ES-I3 (cell line): ENCODE results near the gene COL20A1.

Experiments
- H3K36me3 ChIP-seq: 2 replicates; pipeline ENCODE4 v1.6.1; 2013; ENCODE audit warnings: mild to moderate bottlenecking, low read length, control low read depth, moderate library complexity; ENCODE audit not compliant: insufficient read depth
- H3K4me1 ChIP-seq: 2 replicates; pipeline ENCODE4 v1.6.1; 2013; ENCODE audit warnings: mild to moderate bottlenecking, control low read depth, low read length; ENCODE audit not compliant: insufficient read depth
- H3K9ac ChIP-seq: 2 replicates; pipeline ENCODE4 v1.6.1; 2013; ENCODE audit warnings: low read depth, mild to moderate bottlenecking, low read length, moderate library complexity
- H3K9me3 ChIP-seq: 2 replicates; pipeline ENCODE4 v1.6.1; 2013; ENCODE audit warnings: mild to moderate bottlenecking, low read length, moderate library complexity; ENCODE audit not compliant: control insufficient read depth, insufficient read depth

Gene COL20A1

DNA sequence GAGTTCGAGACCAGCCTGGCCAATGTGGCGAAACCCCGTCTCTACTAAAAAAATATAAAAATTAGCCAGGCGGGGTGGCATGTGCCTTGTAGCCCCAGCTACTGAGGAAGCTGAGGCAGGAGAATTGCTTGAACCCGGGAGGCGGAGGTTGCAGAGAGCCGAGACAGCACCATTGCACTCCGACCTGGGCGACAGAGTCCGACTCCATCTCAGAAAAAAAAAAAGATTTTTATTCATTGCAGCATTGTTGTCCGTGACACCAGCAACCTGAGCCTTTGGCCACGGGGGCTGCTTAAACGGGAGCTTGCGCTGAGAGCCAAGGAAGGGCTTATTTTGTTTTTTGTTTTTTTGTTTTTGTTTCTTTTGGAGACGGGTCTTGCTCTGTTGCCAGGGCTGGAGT lies 13.1 kb upstream of the COL20A1 start:
- Histone ChIP-seq H3K4me1 (no peaks in the 10 kb centered on the region), H3K36me3 (peaks cover 21% of the 10 kb centered on the region; the same call in 1 of the 2 replicates), H3K9me3 (no peaks in the 10 kb centered on the region), H3K9ac (no peak overlapping the region)

DNA sequence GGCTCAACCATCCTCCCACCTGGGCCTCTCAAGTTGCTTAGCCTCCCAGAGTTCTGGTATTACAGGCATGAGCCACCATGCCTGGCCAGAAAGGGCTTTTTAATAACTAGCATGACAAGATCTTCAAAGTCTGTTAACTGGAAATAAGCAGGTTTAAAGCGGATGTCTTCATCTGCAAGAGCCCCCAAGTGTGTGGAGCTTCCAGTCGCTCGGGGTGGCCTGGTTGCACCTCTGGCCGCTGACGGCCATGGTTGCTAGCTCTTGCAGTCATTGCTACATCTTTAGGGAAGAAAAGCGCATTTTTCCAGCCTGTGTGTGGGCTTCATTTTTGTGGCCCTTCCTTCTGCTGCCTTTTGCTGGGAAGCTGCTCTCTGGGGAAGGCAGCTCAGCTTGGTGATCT lies 12.6 kb upstream of the COL20A1 start:
- Histone ChIP-seq H3K36me3 (peaks cover 21% of the 10 kb centered on the region; the same call in 1 of the 2 replicates), H3K9me3 (no peaks in the 10 kb centered on the region), H3K9ac (no peak overlapping the region), H3K4me1 (no peaks in the 10 kb centered on the region)

DNA sequence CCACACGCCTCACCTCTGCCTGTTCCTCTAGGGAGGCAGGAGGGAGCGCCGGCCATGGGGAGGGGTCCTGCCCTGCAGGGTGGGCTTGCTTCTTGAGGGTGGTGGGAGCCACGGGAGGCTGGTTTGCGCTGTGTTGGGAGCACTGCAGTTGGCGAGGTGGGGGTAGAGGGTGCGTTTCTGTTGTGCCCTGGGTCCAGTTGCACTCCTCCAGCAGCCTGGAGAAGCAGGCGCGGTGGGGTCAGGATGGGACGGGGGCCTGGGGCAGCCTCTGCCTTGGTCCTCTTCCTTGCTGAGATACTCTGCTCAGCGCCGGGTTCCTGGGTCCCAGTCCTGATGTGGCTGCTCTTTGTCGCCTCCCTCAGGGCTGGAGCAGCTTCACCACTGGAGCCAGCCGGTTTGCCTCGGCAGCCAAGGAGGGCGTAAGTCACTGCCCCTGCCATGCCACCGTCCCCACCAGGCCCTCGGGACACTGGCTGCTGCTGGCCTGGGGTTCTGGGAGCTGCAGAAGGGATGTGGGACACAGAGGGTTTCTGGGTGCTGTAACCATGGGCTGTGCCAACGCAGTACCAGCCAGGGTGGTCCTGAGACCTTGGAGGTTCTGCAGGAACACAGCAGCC lies 11.9 kb upstream of the COL20A1 start:
- peaks cover 17% of the 10 kb centered on the region; the same call in 1 of the 2 replicates for H3K36me3 ChIP-seq
- no peaks in the 10 kb centered on the region for H3K4me1 ChIP-seq
- no peaks in the 10 kb centered on the region for H3K9me3 ChIP-seq
- no peak overlapping the region for H3K9ac ChIP-seq

DNA sequence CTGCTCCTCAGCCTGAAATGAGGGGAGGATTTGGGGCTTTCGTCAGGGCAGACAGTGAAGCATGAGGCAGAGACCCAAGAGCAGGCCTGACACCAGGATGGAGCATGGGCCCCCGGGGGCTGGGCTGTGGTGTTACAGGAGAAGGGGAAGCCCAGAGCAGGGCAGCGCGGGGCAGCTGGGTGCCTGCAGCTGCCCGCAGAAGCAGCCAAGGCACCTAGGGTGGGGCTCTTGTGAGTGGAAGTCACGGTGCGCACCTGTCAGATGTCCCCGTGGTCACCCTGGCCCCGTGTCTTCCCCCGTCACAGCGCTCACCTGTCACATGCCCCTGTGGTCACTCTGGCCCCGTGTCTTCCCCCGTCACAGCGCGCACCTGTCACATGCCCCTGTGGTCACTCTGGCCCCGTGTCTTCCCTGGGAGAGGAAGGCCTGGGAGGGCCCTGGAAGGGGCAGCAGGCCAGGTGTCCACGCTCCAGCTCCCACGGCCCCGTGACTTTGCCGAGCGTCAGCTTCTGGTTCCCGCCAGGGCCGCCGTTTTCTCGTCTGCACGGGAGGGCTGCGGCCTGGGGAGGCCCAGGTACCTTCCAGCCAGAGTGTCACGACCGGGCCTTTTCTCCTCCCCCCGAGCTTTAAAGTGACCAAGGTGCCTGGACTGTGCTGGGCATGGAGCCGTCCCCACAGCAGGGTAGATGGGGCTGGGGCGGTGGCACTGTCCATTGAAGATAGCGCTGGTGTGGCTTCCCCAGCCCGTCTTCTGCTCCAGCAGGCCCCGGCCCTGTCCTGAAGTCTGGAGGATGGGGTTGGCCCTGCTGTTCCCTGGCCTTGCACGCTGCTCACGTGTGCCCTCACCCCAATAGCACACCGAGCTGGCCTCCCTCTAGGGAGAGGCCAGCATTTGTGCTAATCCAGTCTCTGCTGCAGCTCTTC lies 11.0 kb upstream of the COL20A1 start:
- Histone ChIP-seq H3K9me3 (no peaks in the 10 kb centered on the region), H3K36me3 (peaks cover 9% of the 10 kb centered on the region; the same call in 1 of the 2 replicates), H3K9ac (no peak overlapping the region), H3K4me1 (no peaks in the 10 kb centered on the region)

DNA sequence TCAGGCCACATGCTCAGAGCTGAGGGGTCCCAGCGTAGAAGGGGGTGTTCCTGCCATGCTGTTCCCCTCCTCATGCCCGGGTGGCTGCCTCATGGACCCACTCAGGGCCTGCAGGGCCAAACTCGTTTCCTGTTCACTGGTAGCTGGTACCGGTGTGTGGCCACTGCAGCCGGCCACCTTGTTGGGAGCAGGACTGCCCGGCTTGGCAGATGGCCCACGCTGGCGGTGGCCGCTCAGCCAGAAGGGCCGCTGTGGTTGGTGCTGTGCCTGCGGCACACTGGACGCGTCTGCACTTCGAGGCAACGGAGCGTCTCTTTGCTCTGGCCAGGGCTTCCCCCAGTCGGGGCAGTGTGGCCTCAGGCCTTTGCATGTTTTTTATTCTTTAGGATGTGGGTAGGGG lies 10.0 kb upstream of the COL20A1 start:
- no peaks in the 10 kb centered on the region for H3K4me1 ChIP-seq
- H3K9ac ChIP-seq: no peak overlapping the region
- peaks cover 9% of the 10 kb centered on the region; the same call in 1 of the 2 replicates for H3K36me3 ChIP-seq
- H3K9me3 ChIP-seq: no peaks in the 10 kb centered on the region

DNA sequence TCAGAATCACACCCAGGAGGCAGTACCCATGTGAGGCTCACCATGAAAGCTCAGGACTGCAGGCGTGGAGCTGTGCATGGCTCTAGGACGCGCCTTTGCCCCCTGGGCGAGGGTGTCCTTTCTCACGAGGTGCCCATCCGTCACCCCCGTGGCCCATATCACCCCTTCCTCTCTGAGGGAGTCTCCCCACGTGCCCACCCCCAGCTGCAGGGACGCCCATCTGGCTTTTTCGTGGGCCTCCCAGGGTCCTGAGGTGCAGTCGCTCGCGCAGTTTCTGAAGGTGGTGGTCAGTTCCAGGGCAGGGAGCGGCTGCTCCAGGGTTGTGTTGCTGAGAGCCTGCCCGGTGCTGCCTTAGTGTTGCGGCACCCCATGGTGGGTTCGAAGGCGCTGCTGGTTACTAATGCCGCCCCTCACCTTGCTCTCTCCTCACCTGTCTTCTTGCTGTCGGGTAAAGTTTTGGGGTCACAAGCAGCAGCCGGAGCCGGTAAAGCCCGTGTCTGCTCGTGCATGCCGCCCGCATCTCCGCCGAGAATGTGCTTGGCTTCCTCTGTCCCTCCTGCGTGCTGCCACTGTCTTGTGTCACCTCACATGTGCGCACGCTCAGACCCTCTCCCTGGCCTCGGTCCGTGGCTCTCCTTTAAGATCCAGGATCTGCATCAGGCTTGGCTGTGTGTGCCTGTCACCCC lies 9.4 kb upstream of the COL20A1 start:
- H3K9ac ChIP-seq: no peak overlapping the region
- H3K36me3 ChIP-seq: peaks cover 6% of the 10 kb centered on the region; the same call in 1 of the 2 replicates
- H3K4me1 ChIP-seq: no peaks in the 10 kb centered on the region
- no peaks in the 10 kb centered on the region for H3K9me3 ChIP-seq

DNA sequence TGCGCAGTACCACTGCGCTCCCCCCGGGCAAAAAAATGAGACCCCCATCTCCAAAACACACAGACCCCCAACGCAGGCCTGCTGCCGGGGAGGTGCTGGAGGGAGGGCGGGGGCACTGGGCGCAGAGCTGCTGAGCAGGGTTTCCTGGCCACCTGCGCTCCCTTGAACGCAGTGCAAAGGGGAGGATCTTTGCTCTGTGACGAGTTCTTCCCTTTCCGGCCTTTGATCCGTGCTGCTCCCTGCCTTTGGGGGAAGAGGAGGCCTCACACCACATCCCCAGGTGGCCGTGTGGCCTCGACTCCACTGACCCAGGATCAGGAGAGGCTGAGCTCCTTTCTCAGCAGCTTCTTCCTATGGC lies 8.9 kb upstream of the COL20A1 start:
- peaks cover 1% of the 10 kb centered on the region; the same call in 1 of the 2 replicates for H3K36me3 ChIP-seq

DNA sequence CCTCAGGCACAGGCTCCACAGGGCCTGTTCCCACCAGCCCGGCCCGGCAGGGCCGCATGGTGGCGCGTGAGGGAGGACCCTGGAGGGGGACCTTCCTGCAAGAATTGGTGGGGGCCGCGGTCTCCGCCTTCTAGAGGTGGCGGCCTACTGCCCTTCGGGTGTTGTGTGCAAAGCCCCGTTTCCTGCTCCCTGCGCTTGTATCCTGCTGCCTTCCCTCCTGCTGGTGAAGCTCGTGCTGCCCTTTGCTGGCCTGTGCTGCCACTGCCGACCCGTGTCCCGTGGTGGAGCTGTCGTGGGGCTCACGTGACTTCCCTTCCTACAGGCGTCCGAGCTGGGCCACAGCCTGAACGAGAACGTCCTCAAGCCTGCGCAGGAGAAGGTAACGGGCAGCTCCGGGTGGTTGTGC lies 8.4 kb upstream of the COL20A1 start:
- no peaks in the 10 kb centered on the region; the same call in 1 of the 2 replicates for H3K36me3 ChIP-seq
- no peak overlapping the region for H3K9ac ChIP-seq
- H3K9me3 ChIP-seq: no peaks in the 10 kb centered on the region
- H3K4me1 ChIP-seq: no peaks in the 10 kb centered on the region

More for the DNA sequence above, 8.9 kb upstream of the COL20A1 start:
- Histone ChIP-seq H3K9me3 (no peaks in the 10 kb centered on the region), H3K4me1 (no peaks in the 10 kb centered on the region), H3K9ac (no peak overlapping the region)

DNA sequence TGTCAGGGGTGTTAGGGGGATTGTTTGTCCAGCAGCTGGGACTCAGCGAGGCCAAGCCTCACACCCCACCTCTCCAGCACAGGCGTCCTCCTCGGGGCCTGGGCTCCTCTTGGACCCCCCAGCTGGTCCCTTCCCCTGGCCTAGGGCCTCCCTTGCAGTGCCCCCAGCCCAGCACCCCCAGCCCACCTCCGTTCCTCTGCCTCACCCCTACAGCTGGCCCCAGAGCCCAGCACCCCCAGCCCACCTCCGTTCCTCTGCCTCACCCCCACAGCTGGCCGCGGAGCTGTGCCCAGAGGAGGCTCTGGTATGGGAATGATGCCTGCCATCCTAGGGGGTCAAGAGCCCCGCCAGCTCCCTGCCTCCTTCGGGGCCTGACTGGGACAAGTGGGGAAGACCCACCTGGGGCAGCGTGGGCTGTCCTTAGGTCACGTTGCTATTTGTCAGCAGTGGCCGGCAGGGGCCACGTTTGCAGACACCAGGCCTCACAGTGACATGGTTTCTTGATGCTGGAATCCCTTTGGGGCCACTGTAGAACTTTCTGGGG lies 7.9 kb upstream of the COL20A1 start:
- H3K36me3 ChIP-seq: no peaks in the 10 kb centered on the region; the same call in 1 of the 2 replicates
- H3K9ac ChIP-seq: no peak overlapping the region
- no peaks in the 10 kb centered on the region for H3K4me1 ChIP-seq
- H3K9me3 ChIP-seq: no peaks in the 10 kb centered on the region

DNA sequence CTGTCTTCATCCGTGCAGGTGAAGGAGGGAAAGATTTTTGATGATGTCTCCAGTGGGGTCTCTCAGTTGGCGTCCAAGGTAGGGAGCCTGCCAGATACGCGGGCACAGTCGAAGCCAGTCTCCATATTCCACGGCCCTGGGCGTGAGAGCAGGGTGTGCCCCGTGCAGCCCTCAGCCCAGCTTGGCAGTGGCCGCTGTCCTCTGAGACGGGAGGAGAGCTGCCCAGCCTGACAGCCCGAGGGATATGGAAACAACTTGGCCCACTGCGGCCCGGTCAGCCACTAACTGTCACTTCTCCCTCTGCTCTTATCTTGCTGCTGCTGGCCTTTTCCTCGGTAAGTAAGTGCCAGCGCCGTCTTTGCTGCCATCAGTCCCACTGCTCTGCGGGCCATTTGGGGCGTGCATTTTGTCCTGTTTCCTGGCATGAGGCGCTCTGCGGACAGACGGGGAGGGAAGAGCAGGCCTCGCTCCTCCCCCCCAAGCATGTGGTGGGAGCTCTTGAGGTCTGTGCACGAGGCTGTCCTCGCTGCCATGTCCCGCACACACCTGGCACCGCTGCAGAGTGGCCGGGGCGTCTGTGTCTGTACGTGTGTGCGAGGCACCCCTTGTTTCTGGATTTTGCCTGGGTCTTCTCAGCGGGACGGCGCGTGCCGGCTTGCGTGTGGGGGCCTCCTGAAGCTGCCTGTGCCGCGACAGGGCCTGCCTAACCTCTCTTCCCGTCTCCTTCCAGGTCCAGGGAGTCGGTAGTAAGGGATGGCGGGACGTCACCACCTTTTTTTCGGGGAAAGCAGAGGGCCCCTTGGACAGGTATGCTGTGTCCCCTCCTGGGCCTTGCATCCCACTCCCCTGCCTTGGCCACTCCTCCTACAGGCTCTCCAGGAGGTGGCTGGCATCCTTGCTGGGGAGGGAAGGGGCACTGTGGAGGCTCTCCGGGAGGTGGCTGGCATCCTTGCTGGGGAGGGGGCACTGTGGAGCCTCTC lies 7.1 kb upstream of the COL20A1 start:
- no peak overlapping the region for H3K9ac ChIP-seq
- H3K36me3 ChIP-seq: no peaks in the 10 kb centered on the region; the same call in 1 of the 2 replicates
- H3K9me3 ChIP-seq: no peaks in the 10 kb centered on the region
- peaks cover 3% of the 10 kb centered on the region; the same call in 1 of the 2 replicates for H3K4me1 ChIP-seq

DNA sequence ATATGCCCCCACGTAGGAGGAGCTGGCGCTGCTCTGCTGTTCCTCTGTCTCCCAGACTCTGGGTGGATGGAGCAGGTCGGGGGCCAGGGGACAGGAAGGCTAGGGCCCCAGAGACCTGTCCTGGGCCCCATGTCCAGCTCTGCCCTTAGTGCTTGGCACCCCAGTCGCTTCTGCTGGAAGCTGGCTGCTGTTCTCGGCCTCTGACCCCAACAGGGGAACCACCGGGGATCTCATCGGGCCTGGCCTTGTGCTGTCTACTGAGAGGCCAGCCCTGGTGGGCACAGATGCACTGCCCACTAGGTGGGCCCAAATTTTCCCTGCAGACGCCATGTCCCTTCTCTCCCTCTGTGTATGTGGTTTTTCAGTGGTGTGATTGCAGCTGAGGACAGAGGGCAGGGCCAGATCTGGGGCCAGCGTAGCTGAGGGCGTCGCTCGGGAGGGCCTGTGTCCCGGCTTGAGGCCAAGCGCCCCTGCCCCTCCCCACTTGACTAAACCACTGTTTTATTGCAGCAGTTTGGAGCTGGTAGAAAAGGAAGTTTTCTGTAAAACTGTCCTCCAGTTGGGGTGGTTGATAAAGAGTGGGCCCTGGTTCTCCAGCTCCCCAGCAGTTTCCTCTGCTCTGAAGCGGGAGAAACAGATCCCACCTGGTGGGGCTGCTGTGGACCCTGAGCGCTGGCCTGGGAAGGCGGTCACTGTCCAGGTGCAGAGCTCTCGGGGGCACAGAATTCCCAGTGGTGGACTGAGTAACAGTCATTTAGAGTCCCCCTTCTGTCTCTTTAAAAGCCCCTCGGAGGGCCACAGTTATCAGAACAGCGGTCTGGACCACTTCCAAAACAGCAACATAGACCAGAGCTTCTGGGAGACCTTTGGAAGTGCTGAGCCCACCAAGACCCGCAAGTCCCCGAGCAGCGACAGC lies 5.9 kb upstream of the COL20A1 start:
- Histone ChIP-seq H3K36me3 (no peaks in the 10 kb centered on the region; the same call in 1 of the 2 replicates), H3K9ac (no peak overlapping the region), H3K9me3 (no peaks in the 10 kb centered on the region), H3K4me1 (peaks cover 5% of the 10 kb centered on the region; the same call in 1 of the 2 replicates)

DNA sequence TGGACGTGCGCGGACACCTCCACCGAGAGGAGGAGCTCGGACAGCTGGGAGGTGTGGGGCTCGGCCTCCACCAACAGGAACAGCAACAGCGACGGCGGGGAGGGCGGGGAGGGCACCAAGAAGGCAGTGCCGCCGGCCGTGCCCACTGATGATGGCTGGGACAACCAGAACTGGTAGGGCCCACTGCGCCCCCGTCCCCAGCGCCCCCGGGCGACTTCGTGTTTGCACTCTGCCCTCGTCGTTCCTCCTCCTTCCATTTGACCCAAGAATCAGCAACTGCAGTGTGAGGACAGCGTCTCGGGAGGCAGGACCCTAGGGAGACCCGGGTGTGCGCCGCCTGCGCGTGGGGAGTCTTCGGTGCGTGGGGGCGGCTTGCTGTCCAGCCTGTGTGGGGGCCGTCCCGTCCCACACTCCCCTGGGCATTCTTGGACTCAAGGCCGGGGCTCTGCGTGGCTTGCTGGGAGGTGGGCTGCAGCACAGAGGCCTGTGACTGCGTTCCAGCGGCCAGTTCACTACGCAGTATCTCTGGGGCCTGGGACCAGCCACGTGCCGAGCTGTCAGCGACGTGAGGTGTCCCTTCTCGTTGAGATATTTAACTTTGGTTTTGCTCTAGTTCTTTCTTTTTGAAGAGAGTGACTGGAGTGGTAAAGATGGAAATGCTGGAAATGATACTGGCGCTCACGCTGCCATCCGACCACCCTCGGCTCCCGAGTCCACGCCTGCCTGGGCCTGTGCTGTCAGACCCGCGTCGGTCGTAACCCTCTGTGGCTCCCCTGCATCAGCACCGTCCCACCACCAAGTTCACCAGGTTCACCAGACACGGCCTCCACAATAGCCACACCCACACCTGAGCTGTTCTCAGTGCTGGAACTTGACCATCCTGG lies 5.0 kb upstream of the COL20A1 start:
- Histone ChIP-seq H3K4me1 (peaks cover 5% of the 10 kb centered on the region; the same call in 1 of the 2 replicates), H3K9me3 (no peaks in the 10 kb centered on the region), H3K36me3 (no peaks in the 10 kb centered on the region; the same call in 1 of the 2 replicates), H3K9ac (no peak overlapping the region)
